Suprapubic skin (tissue), 4 donors: ENCODE measurements around the gene ZNF567. TPM values are rescaled to one million over a fixed set of nuclear protein-coding genes. Genes with fewer than 3 reads are reported as not detected.
A peak's percentile ranks its signal among the peaks of the same experiment; 100 is the strongest.

Experiments
- DNase-seq, 2 donors: peaks; one replicate each; pipeline ENCODE4 v3.0.0-alpha.2; 2019; ENCODE audit warnings: low spot score in 2 of 2
- H3K27ac ChIP-seq: fragments of 200-600 bp; sonication (generic); one replicate; pipeline ENCODE4 v1.5.1; 2019
- H3K27me3 ChIP-seq: fragments of 200-600 bp; sonication (generic); one replicate; pipeline ENCODE4 v1.5.1; 2019
- H3K36me3 ChIP-seq: fragments of 200-600 bp; sonication (generic); one replicate; pipeline ENCODE4 v1.5.1; 2019
- H3K4me1 ChIP-seq: fragments of 200-600 bp; sonication (generic); one replicate; pipeline ENCODE4 v1.5.1; 2019
- H3K4me3 ChIP-seq: fragments of 200-600 bp; sonication (generic); one replicate; pipeline ENCODE4 v1.5.1; 2019; ENCODE audit warnings: mild to moderate bottlenecking
- H3K9me3 ChIP-seq: fragments of 200-600 bp; sonication (generic); one replicate; pipeline ENCODE4 v1.5.1; 2019
- CTCF ChIP-seq, 2 donors: fragments of 200-600 bp in 1 of 2; fragments of 450-650 bp in 1 of 2; sonication (generic) in 1 of 2; IDR thresholded peaks; one replicate each; pipeline ENCODE4 v1.5.1; 2016 to 2019; ENCODE audit warnings: antibody characterized with exemption in 2 of 2, mild to moderate bottlenecking in 1 of 2, moderate library complexity in 1 of 2
- EP300 ChIP-seq: sonication (generic); formaldehyde crosslinking; IDR thresholded peaks from one replicate; pipeline ENCODE4 v1.6.1; 2017; ENCODE audit warnings: antibody characterized with exemption
- POLR2A ChIP-seq, 2 donors: fragments of 450-650 bp; IDR thresholded peaks; one replicate each; pipeline ENCODE4 v1.6.1; 2017; ENCODE audit warnings: antibody characterized with exemption in 2 of 2, mild to moderate bottlenecking in 2 of 2, moderate library complexity in 2 of 2
- POLR2AphosphoS5 ChIP-seq, 3 donors: sonication (generic); formaldehyde crosslinking; IDR thresholded peaks; one replicate each; pipeline ENCODE4 v1.6.1; 2017; ENCODE audit warnings: antibody characterized with exemption in 3 of 3
- WGBS: methylation state at CpG from one replicate; pipeline ENCODE4 v1.1.5; 2018; 5-methylcytosine and 5-hydroxymethylcytosine counted together
- total RNA-seq, 4 donors: library from RNA; depleted of rRNA; stranded (reverse); fragments of >200 nt; gene quantifications; one replicate each; pipeline ENCODE4 v1.1.0, GENCODE V29; 2016

ZNF567 gene
- 10 to 100 TPM in 2 of 4 donors, 1 to 10 TPM in 2; 7.0 to 19.8 (median 11.4) TPM for total RNA-seq

GRCh38 chr19:36687214-36688056, at the start of gene ZNF567:
Gene ZNF567 (plus strand): TSS chr19:36687612. CDS start chr19:36694868, 7,256 bp downstream.
- H3K9me3 ChIP-seq: no peaks in the 10 kb centered on the region
- peak within 1 kb of the TSS; percentile 82 for H3K27ac ChIP-seq
- under 1% methylated on average over 45 of the region's 69 CpGs for WGBS
- H3K36me3 ChIP-seq: peaks cover 30% of the 10 kb centered on the region
- H3K4me1 ChIP-seq: peaks cover 20% of the 10 kb centered on the region
- TF ChIP-seq POLR2A (IDR thresholded peaks at IDR 0.05) (peak; percentile 7 to 51), POLR2AphosphoS5 (IDR thresholded peaks at IDR 0.05) (peak in 1 of 3 donors; percentile 11), EP300 (no peak), CTCF (IDR thresholded peaks at IDR 0.05) (no peak)
- DNase-seq: peak; percentile 98
- H3K27me3 ChIP-seq: no peaks in the 10 kb centered on the region
- peak within 1 kb of the TSS; percentile 85 for H3K4me3 ChIP-seq

- H3K4me3 ChIP-seq: no peak overlapping the region
These were observed 48.4 kb upstream of the ZNF567 start for GRCh38 chr19:36638862-36639510.

GRCh38 chr19:36646746-36647145, 40.7 kb upstream of the ZNF567 start:
- no peak overlapping the region for H3K27ac ChIP-seq
- no peak for TF ChIP-seq POLR2AphosphoS5 (IDR thresholded peaks at IDR 0.05)
- no peak for TF ChIP-seq CTCF (IDR thresholded peaks at IDR 0.05)
- TF ChIP-seq POLR2A (IDR thresholded peaks at IDR 0.05): no peak
- TF ChIP-seq EP300: no peak
- DNase-seq: no peak
- 94% methylated on average over 2 of the region's 2 CpGs for WGBS
- H3K27me3 ChIP-seq: no peaks in the 10 kb centered on the region
- H3K9me3 ChIP-seq: peaks cover 57% of the 10 kb centered on the region
- peaks cover 93% of the 10 kb centered on the region for H3K36me3 ChIP-seq
- no peak overlapping the region for H3K4me3 ChIP-seq
- no peaks in the 10 kb centered on the region for H3K4me1 ChIP-seq

More at GRCh38 chr19:36638862-36639510, 48.4 kb upstream of the ZNF567 start:
- Histone ChIP-seq H3K27me3 (no peaks in the 10 kb centered on the region), H3K27ac (no peak overlapping the region), H3K9me3 (peaks cover 79% of the 10 kb centered on the region), H3K4me1 (no peaks in the 10 kb centered on the region), H3K36me3 (peaks cover 49% of the 10 kb centered on the region)
- DNase-seq: no peak
- 95% methylated on average over 5 of the region's 5 CpGs for WGBS
- no peak for TF ChIP-seq EP300
- no peak for TF ChIP-seq POLR2A (IDR thresholded peaks at IDR 0.05)
- no peak for TF ChIP-seq POLR2AphosphoS5 (IDR thresholded peaks at IDR 0.05)
- no peak for TF ChIP-seq CTCF (IDR thresholded peaks at IDR 0.05)

GRCh38 chr19:36652958-36653357, 34.5 kb upstream of the ZNF567 start:
- Histone ChIP-seq H3K4me1 (no peaks in the 10 kb centered on the region), H3K4me3 (no peak overlapping the region), H3K27me3 (no peaks in the 10 kb centered on the region), H3K27ac (no peak overlapping the region), H3K36me3 (peaks cover 97% of the 10 kb centered on the region), H3K9me3 (peaks cover 52% of the 10 kb centered on the region)
- DNase-seq: no peak
- 57% methylated on average over 1 of the region's 1 CpG for WGBS
- no peak for TF ChIP-seq POLR2A (IDR thresholded peaks at IDR 0.05)
- TF ChIP-seq POLR2AphosphoS5 (IDR thresholded peaks at IDR 0.05): no peak
- no peak for TF ChIP-seq CTCF (IDR thresholded peaks at IDR 0.05)
- TF ChIP-seq EP300: no peak

GRCh38 chr19:36665832-36666231, 21.6 kb upstream of the ZNF567 start:
- Histone ChIP-seq H3K27me3 (no peaks in the 10 kb centered on the region), H3K4me3 (peak overlapping the region; percentile 66), H3K36me3 (peaks cover 26% of the 10 kb centered on the region), H3K4me1 (peaks cover 17% of the 10 kb centered on the region), H3K27ac (no peak overlapping the region), H3K9me3 (peaks cover 7% of the 10 kb centered on the region)
- DNase-seq: no peak
- TF ChIP-seq POLR2AphosphoS5 (IDR thresholded peaks at IDR 0.05): no peak
- TF ChIP-seq EP300: no peak
- TF ChIP-seq CTCF (IDR thresholded peaks at IDR 0.05): no peak
- TF ChIP-seq POLR2A (IDR thresholded peaks at IDR 0.05): no peak
- 59% methylated on average over 14 of the region's 14 CpGs for WGBS
